Measurements from ENCODE around the gene CAD. TPM values are rescaled to one million over a fixed set of nuclear protein-coding genes. Genes with fewer than 3 reads are reported as not detected.

The CAD gene
- total RNA-seq, 1 experiment from 2014 or later = 86.4 TPM

GRCh38 chr2:27221166-27221565 is 4.0 kb downstream of the CAD start:
- DNase-seq = no peak
- intact Hi-C loops (cut with micrococcal nuclease; ENCODE audit: unreplicated experiment) = no loop called here
- TF ChIP-seq CTCF (IDR thresholded peaks at IDR 0.05; ENCODE audit: insufficient read depth in 1 of 2, low read depth in 1 of 2, low read length in 1 of 2, severe bottlenecking in 1 of 2, unreplicated experiment in 1 of 2) = no peak
- peaks cover 16% of the 10 kb centered on the region for H3K4me1 ChIP-seq
- no peaks in the 10 kb centered on the region for H3K27me3 ChIP-seq (replicated peaks; ENCODE audit: control insufficient read depth, insufficient read depth, low read length)
- peaks cover 85% of the 10 kb centered on the region for H3K36me3 Mint-ChIP-seq (ENCODE audit: insufficient read depth, unreplicated experiment)
- H3K4me3 ChIP-seq (ENCODE audit: low read depth, low read length) = no peak overlapping the region
- ChIA-PET POLR2A (no interaction called here), CTCF (no interaction called here)
- BruUV-seq (replicated peaks) = no TSS peak
- H3K9me3 Mint-ChIP-seq (ENCODE audit: unreplicated experiment) = no peaks in the 10 kb centered on the region
- no peak overlapping the region for H3K27ac Mint-ChIP-seq (ENCODE audit: unreplicated experiment)
- no peaks in the 10 kb centered on the region for H3K27me3 Mint-ChIP-seq (ENCODE audit: insufficient read depth, unreplicated experiment)
- peaks cover 4% of the 10 kb centered on the region for H3K36me3 ChIP-seq (ENCODE audit: control insufficient read depth, insufficient read depth, low read length)
- no peaks in the 10 kb centered on the region for H3K9me3 ChIP-seq
- H3K4me3 Mint-ChIP-seq (ENCODE audit: unreplicated experiment) = no peak overlapping the region
- peaks cover 16% of the 10 kb centered on the region for H3K4me1 Mint-ChIP-seq (ENCODE audit: low read depth, unreplicated experiment)

GRCh38 chr2:27222407-27222806 is 5.2 kb downstream of the CAD start:
- no peak for TF ChIP-seq CTCF (IDR thresholded peaks at IDR 0.05; ENCODE audit: insufficient read depth in 1 of 2, low read depth in 1 of 2, low read length in 1 of 2, severe bottlenecking in 1 of 2, unreplicated experiment in 1 of 2)
- Mint-ChIP-seq H3K27me3 (ENCODE audit: insufficient read depth, unreplicated experiment) (no peaks in the 10 kb centered on the region), H3K36me3 (ENCODE audit: insufficient read depth, unreplicated experiment) (peaks cover 85% of the 10 kb centered on the region), H3K9me3 (ENCODE audit: unreplicated experiment) (no peaks in the 10 kb centered on the region), H3K4me1 (ENCODE audit: low read depth, unreplicated experiment) (peaks cover 7% of the 10 kb centered on the region), H3K4me3 (ENCODE audit: unreplicated experiment) (no peak overlapping the region), H3K27ac (ENCODE audit: unreplicated experiment) (no peak overlapping the region)
- Histone ChIP-seq H3K36me3 (ENCODE audit: control insufficient read depth, insufficient read depth, low read length) (peaks cover 4% of the 10 kb centered on the region), H3K9me3 (no peaks in the 10 kb centered on the region), H3K4me3 (ENCODE audit: low read depth, low read length) (no peak overlapping the region), H3K27me3 (replicated peaks; ENCODE audit: control insufficient read depth, insufficient read depth, low read length) (no peaks in the 10 kb centered on the region), H3K4me1 (peaks cover 10% of the 10 kb centered on the region)
- DNase-seq = no peak
- intact Hi-C loops (cut with micrococcal nuclease; ENCODE audit: unreplicated experiment) = no loop called here
- POLR2A ChIA-PET = no interaction called here
- CTCF ChIA-PET = no interaction called here
- BruUV-seq (replicated peaks) = no TSS peak

GRCh38 chr2:27223416-27223815 is 6.2 kb downstream of the CAD start:
- no peaks in the 10 kb centered on the region for H3K27me3 ChIP-seq (replicated peaks; ENCODE audit: control insufficient read depth, insufficient read depth, low read length)
- peaks cover 85% of the 10 kb centered on the region for H3K36me3 Mint-ChIP-seq (ENCODE audit: insufficient read depth, unreplicated experiment)
- POLR2A ChIA-PET = no interaction called here
- no peak overlapping the region for H3K27ac Mint-ChIP-seq (ENCODE audit: unreplicated experiment)
- CTCF ChIA-PET = interaction anchor here (0.8 kb wide), 1 partner anchor 146 kb away, joined by 3 read pairs; no protein-coding TSS in a partner anchor
- peaks cover 4% of the 10 kb centered on the region for H3K36me3 ChIP-seq (ENCODE audit: control insufficient read depth, insufficient read depth, low read length)
- H3K4me1 Mint-ChIP-seq (ENCODE audit: low read depth, unreplicated experiment) = peaks cover under 1% of the 10 kb centered on the region
- no peaks in the 10 kb centered on the region for H3K9me3 ChIP-seq
- no peak for TF ChIP-seq CTCF (IDR thresholded peaks at IDR 0.05; ENCODE audit: insufficient read depth in 1 of 2, low read depth in 1 of 2, low read length in 1 of 2, severe bottlenecking in 1 of 2, unreplicated experiment in 1 of 2)
- no peak overlapping the region for H3K4me3 ChIP-seq (ENCODE audit: low read depth, low read length)
- no peak overlapping the region for H3K4me3 Mint-ChIP-seq (ENCODE audit: unreplicated experiment)
- intact Hi-C loops (cut with micrococcal nuclease; ENCODE audit: unreplicated experiment) = no loop called here
- peaks cover 5% of the 10 kb centered on the region for H3K4me1 ChIP-seq
- no peaks in the 10 kb centered on the region for H3K27me3 Mint-ChIP-seq (ENCODE audit: insufficient read depth, unreplicated experiment)
- DNase-seq = no peak
- H3K9me3 Mint-ChIP-seq (ENCODE audit: unreplicated experiment) = no peaks in the 10 kb centered on the region
- no TSS peak for BruUV-seq (replicated peaks)
